NCI-H1417 (cell line): ENCODE results near the gene NEBL.
A peak's percentile ranks its signal among the peaks of the same experiment; 100 is the strongest.

Experiments
- DNase-seq, 3 experiments: peaks; one replicate each; lab custom pipeline; 2025; lab: John Stamatoyannopoulos, UW

The NEBL gene

DNA sequence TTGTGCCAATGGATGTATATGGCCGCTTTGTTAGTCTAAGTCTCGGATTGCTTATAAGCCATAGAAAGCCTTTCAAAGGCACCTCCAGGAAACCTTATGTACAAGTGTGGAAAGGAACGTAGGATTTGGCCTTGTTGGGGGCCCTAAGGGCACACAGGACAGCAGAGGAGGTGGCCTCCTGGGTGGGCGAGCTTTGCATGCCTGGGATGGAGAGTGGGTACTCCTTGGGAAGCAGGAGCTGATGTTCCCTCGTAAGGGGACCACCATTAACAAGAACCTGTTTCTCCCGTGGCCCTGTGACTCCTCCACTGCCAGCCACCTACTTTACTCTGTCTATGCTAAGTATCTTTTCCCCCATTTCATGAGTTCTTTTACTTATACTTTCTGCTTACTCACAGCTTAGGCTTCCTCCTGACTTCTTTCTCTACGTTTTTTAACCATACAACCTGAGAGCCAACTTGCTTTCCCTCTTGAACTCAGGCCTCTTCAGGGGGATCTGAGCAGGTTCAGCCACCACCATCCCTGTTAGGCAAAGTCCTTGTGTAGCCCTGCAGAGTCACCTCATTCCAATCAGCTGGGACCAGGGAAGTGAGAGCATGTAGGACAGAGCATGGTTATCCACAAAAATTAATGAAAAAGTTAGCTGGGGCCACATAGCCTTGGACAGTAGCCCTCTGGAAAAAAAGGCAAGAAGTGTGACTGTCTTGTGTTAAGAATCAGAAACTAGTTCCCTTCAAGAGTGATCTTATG is 118.9 kb downstream of the NEBL start:
- DNase-seq: no peak

DNA sequence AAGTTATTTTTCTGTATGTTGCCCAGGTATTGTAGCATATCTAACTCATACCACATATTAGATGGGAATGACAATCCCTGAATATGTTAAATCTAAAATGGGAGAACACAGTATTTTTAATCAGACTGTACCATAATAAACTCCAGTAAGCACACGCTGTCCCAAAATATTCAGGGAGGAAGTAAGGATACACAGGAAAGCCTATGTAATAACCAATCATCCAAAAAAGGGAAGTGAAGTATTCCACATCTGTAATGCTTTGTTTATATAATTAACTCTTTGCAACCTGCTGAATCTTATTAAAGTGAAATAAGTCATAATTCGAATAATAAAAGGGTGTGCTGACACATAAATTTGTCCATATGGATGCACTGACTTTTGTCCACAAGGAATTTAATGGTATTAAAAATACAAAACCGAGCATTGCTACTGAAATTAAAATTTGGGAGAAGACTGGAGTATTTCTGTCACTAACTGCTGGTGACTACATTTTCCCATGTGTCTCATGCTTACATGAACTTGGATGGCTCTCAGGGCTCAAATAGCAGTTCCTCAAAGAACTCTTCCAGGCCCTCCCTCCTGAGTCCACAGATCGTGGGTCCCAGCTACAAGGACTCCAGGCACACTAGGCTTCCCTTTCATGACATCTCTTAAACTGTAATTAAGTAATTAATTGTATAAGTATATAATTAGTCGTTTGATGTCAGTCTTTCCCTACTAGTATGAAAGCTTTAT is 120.6 kb downstream of the NEBL start:
- DNase-seq: peak in 2 of 3 experiments; percentile 12 to 70

DNA sequence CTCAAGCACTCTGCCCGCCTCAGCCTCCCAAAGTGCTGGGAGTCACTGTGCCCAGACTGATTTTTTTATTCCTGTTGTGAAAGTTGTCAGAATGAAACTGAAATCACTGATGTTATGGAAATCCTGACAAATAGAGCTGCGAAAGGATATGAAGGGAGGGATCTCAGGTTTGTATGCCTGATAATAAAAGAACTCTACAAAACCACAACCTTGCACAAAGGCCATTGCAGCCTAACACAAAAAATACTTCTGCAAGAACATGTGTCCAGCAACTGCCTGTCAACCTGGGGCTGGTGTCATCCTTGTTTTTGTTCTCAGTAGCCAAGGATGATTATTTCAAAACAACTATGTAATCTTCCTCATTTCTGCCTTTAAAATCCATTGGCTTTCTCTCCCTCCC is 126.1 kb downstream of the NEBL start:
- DNase-seq: no peak

DNA sequence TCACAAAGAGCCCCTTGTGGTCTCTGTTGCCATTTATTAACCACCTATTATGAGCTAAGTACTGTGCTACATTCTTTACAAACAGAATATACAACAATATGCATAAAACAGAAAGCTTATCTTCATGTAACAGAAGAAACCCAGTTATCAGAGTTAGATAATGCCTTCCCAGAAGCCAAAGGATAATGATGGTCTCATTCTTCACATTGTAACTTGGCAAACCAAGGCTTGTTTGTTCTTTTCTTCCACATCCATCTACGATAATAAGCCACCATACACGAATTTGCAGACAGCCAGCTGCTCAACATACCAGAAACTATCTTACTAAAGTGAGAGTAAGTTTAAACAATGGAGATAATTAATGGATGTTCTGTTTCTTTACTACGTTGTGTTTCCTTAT is 127.6 kb downstream of the NEBL start:
- no peak for DNase-seq

DNA sequence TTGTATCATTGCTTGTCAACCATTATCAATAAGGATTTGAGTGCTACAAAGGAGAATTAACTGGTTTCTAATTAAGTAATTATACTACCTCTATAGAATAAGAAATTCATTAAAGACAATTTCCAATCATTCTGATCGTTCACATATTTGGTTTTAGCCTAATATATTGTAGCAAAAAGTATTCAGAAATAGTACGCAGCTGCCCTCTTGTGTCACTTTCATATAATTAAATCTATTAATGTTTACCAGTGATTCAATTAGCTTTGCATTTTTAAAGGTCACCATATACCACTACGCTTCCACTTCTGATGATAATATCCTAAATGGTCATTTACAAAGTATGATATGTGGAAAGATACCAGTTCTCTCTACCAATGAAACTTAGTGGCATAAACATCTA is 128.3 kb downstream of the NEBL start:
- peak in 1 of 3 experiments; percentile 40 for DNase-seq

DNA sequence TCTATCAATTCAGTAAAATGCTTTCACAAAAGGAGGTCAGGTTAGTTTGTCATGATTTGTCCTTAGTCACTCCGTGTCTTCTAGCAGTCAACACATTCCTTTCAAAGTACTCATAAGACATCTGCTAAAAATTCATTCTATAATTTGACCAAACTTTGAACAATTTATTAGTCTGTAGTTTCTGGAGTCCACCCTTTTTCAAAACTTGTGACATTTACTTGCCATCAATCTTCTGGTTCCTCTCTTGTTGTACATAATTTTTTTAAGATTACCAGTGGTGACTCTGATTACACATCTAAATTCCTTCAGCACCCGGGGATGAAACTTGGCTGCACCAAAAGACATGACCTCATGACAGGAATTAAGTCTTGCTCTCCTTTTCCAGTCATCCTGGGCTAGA is 130.1 kb downstream of the NEBL start:
- no peak for DNase-seq

DNA sequence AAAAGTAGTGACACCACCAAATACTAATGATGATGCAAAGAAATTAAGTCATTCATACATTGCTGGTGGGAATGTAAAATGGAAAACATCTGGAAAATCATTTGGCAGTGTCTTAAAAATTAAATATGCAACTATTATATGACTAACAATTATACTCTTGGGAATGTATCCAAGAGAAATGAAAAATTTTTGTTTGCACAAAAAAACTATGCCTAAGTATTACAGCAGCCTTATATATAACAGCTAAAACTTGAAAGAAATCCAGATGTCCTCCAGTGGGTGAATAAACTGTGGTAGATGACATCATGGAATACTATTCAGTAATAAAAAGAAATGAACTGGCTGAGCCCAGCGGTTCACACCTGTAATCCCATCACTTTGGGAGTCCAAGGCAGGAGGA is 132.0 kb downstream of the NEBL start:
- DNase-seq: no peak

DNA sequence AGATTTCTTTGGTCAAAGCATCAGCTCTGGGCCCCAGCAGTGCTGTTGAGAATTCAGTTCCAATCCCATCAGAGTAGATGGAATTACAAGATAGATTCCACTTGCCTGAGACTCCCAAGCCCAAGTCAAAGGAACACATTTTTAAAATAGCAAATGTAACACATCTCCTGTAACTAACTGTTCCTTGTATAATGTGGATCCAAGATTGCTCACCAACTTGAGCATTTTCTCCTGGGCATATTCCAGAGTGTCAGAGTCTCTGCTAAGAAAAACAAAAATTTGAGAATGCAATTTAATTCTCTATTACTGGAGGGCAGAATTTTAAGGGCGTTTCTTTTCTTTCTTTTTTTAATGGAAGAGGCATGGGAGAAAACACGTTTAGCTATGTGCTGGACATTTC is 136.7 kb downstream of the NEBL start:
- no peak for DNase-seq

DNA sequence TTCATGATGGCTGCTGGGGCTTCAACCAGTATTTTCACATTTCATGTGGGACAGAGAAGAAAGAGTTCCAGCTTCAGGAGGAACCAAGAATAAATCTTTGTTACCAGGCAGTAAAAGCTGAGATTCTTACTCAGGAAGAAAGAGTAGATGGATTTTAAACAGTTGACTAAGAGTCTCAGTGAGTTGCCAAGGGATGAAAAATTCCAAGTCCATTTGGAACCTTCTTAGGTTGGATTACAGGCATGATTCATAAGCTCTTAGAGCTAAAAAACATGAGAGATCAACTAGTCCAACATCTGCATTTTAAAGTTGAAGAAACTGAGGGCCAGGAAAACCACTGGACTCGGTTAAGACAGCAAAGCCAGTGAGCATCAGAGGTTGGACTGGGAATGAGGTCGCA is 148.6 kb downstream of the NEBL start:
- DNase-seq: no peak

DNA sequence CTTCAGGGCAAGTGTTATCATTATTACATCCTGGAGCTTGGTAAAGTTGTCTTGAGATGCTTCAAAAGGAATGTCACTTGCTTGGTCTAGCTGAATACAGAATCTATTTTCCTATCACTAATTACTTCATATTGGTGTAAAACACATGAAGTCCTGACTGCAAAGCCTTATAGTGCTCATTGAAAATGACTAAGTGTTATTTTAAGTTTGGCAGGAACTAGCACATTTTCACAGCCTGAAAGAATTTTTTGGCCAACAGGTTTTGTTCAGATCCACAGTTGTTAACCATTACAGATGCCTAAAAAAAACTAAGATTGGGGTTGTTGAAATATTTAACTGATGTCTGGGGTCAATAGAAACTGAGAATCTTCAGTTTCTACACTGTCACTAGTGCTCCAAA is 149.3 kb downstream of the NEBL start:
- DNase-seq: no peak

DNA sequence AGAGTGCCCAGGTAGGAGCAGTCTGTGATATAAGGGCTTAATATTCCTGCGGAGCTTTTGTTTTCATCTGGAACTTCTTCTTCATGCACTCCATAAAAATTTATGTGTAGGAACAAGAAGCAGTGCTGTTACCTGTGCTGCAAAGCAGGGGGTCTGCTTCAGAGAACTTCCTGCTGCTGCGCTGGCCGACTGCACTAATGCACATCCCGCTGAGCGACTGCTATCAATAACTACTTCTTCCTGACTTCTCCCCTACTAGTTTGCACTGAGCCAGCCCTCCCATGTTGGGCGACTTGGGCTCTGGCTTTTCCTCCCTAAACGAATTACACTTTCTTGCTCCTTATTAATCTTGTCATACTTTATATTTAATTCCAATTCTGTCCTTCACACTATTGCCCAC is 150.3 kb downstream of the NEBL start:
- DNase-seq: peak in 2 of 3 experiments; percentile 22 to 61

DNA sequence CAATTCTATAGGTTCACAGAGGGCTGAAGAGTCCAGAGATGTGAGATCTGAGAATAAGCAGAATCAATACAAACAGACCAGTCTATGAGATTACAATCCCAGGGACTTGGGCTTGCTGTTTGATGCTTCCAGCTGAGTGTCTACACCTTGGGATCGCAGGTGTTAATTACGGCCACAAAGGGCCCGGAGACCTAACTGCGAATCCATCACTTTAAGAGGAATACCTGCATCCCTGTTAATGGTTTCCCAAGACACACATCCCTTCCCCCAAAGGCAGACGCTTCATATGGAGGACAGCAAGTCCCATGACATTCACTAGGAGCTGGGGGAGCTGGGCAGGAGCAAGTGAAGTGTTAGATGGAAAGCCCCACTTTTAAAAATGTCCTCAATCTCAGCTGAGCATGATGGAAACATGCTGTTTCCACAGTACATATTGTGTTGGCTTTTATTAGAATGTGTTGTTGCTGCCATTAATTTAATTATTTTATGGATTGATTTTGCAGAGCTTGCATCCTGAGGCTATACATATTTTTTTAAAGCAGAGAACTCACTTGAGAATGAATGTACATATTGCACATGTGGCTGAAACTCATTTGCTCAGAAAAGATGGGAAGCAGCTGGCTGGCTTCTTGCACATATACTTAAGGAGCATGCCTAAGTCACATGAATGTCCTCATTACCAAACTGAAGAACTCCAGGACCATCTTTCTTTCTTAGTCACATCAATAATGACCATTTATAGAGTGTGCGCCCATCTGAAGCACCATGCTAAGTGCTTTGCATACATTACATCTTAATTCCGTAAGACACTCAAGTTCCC is 151.3 kb downstream of the NEBL start:
- peak in 2 of 3 experiments; percentile 2 to 11 for DNase-seq

DNA sequence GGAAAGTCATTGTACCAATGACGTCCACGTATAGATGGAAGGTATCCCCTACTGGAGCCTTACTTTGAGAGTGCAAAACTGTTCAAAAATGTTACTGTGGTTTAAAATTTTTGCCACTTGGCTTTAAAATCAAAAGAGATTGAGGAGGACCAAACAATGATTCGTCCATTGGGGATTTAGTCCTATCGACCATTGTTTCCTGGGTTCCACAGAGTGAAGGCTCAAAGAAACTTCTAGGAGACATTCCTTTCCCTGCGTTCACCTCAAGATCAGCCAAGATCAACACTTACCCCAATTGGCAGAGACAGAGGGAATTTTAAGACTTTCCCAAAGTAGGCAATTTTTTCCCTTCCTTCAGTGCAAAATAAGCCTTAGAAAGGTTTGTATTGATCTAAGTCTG is 152.3 kb downstream of the NEBL start:
- no peak for DNase-seq

DNA sequence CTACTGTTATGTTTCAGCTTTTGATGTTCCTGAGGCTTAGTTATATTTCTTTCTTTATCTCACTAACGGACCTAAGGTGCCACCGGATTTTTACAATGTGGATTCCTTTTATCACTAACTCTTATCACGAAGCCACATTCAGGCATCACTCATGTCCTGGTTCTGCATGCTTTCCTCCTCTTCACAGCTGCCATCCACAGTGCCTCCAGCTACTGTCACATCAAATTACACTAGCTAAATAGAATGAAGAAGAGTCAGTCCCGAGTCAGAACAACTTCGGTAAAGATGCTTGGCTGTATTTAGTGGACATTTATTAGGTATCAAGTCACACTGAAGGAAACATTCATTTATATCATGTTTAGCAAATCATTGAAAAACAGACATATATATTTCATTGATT is 153.2 kb downstream of the NEBL start:
- no peak for DNase-seq

DNA sequence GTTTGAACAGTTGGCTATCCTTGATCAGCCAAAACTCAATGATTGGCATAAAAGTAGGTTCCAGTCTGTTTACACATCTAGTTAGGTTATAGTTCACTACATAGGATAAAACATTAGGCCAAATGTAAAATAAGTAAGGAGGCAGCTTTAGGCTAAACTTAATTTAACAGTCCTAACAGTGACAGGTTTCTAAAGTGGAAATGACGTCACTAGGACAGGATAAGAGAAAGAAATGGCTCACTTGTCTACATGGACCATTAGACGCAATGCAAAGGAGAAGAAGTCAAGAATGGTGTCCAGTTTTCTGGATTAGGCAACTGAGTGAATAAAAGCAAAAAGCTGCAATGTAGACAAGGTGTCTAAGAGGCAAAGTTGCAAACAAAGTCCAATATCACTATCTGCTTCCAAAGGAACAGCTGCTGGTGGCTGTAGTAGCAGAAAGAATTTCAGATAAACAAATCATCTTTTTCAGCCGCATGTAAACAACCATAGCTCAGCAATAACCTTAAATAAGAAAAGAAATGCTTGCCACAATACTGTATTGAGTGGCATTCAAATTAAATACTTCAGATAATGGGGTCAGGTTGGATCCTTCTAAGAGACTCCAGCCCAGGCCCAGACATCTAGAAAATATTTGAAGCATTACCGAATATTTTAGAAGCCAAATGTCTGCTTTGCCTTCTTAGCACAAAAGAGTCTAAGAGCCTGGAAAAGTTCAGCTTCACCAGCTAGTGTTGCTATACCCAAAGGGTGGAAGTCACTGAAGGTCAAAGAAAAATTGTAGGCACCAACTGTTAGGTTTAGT is 154.2 kb downstream of the NEBL start:
- DNase-seq: no peak

DNA sequence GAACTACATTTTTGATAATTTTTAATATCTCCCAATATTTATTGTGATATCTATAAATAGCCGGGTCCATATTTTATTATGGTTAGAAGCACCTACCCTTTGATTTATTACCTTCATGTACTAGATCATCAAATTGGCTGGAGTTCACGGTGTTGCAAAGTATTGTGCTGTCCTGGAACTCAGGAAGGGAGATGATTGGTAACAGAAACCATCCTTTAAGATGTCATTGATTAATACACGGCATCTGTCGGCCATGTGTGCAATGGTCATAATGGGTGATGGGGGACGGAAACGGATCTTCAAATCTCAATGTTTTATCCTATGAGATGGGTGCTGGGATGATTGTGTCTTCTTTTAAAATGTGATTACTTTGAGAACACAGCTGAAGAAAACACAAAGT is 157.0 kb downstream of the NEBL start:
- DNase-seq: no peak

DNA sequence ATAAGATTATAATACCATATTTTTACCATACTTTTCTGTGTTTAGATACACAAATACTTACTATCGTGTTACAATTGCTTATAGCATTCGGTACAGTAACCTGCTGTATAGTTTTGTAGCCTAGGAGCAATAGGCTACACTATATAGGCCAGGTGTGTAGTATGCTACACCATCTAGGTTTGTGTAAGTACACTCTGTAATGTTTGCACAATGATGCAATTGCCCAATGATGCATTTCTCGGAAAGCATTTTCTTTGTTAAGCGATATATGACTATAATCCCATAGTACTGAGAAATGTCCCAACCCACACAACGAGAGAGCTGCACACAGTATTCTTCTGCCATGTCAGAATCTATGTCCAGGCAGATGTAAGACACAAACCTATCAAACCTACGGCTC is 160.0 kb downstream of the NEBL start:
- DNase-seq: no peak
